Measurements from ENCODE around the gene SPRR2G.
"Not testable (repeated sequence)": the region's sequence is repeated elsewhere in the genome, so short reads cannot be mapped to it uniquely, and the experiment has no call there.

The SPRR2G gene

DNA sequence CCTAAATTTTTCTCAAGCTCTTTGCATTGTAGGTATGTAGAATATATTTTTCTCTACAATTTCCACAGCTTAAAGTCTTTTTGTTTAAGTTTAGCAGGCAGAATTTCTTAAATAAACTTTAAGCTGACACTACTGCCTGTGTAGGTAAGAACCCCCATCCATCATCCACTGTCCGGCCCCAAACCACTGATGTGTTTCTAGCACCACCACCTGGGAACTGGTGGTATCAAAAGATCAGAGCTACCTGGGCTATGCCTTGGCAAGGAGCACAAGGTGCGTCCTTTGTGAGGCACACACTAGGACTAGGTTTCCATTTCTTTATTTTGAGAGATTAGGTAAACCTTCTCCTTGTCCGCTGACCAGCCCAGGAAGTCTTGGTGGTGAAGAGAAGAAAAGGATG lies 42.0 kb upstream of the SPRR2G start:
- H3K4me3 ChIP-seq (ENCODE audit: insufficient read depth, low read length, poor library complexity, severe bottlenecking) = no peak overlapping the region
- no peak overlapping the region for H3K9ac ChIP-seq (ENCODE audit: low read length)
- H2AFZ ChIP-seq (ENCODE audit: low read depth, low read length, severe bottlenecking) = no peak overlapping the region
- H3K36me3 ChIP-seq (ENCODE audit: low read length) = no peaks in the 10 kb centered on the region
- no peaks in the 10 kb centered on the region for H3F3A ChIP-seq (ENCODE audit: insufficient read depth)
- no peak overlapping the region for H3K4me2 ChIP-seq (ENCODE audit: low read depth, low read length, poor library complexity, severe bottlenecking)
- H3K9me3 ChIP-seq (ENCODE audit: insufficient read depth, low read length) = no peaks in the 10 kb centered on the region
- no peaks in the 10 kb centered on the region for H4K20me1 ChIP-seq (ENCODE audit: low read depth, low read length)
- H3K27me3 ChIP-seq (ENCODE audit: low read length) = no peaks in the 10 kb centered on the region
- no peaks in the 10 kb centered on the region for H3K9me2 ChIP-seq (replicated peaks; ENCODE audit: insufficient read depth, low read length)
- no peak overlapping the region for H3K27ac ChIP-seq (ENCODE audit: low read depth, low read length)
- TF ChIP-seq, protein P1, sequence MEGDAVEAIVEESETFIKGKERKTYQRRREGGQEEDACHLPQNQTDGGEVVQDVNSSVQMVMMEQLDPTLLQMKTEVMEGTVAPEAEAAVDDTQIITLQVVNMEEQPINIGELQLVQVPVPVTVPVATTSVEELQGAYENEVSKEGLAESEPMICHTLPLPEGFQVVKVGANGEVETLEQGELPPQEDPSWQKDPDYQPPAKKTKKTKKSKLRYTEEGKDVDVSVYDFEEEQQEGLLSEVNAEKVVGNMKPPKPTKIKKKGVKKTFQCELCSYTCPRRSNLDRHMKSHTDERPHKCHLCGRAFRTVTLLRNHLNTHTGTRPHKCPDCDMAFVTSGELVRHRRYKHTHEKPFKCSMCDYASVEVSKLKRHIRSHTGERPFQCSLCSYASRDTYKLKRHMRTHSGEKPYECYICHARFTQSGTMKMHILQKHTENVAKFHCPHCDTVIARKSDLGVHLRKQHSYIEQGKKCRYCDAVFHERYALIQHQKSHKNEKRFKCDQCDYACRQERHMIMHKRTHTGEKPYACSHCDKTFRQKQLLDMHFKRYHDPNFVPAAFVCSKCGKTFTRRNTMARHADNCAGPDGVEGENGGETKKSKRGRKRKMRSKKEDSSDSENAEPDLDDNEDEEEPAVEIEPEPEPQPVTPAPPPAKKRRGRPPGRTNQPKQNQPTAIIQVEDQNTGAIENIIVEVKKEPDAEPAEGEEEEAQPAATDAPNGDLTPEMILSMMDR (IDR thresholded peaks at IDR 0.05; ENCODE audit: insufficient read depth, low read length, poor library complexity, severe bottlenecking) = peak; percentile 18
- TF ChIP-seq EZH2phosphoT487 (conservative IDR thresholded peaks at IDR 0.05; ENCODE audit: low read length) = no peak
- no peaks in the 10 kb centered on the region for H3K79me2 ChIP-seq (ENCODE audit: insufficient read depth, low read length)

DNA sequence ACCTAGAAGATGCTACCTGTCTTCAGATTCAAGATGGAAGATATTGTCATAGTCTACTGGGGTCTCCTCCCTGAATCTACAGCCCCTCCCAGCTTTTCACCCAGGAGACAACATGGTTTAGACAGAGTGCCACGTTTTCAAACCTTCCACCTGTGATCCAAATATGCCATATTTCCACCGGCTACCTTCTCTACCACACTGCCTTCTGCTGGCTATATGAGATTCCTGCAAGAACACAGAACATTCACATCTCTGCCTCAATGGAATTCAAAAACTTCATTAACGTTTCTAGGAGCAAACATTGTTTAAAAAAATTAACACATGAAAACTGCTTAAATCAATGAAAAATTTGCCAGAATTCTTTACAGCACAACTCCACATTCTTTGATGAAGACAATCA lies 39.7 kb upstream of the SPRR2G start:
- Histone ChIP-seq H3K9me3 (ENCODE audit: insufficient read depth, low read length) (no peaks in the 10 kb centered on the region), H3K79me2 (ENCODE audit: insufficient read depth, low read length) (no peaks in the 10 kb centered on the region), H2AFZ (ENCODE audit: low read depth, low read length, severe bottlenecking) (no peak overlapping the region), H3K27me3 (ENCODE audit: low read length) (no peaks in the 10 kb centered on the region), H3F3A (ENCODE audit: insufficient read depth) (no peaks in the 10 kb centered on the region), H3K4me2 (ENCODE audit: low read depth, low read length, poor library complexity, severe bottlenecking) (no peak overlapping the region), H3K36me3 (ENCODE audit: low read length) (no peaks in the 10 kb centered on the region), H3K4me3 (ENCODE audit: insufficient read depth, low read length, poor library complexity, severe bottlenecking) (no peak overlapping the region), H3K9ac (ENCODE audit: low read length) (no peak overlapping the region), H3K27ac (ENCODE audit: low read depth, low read length) (no peak overlapping the region), H4K20me1 (ENCODE audit: low read depth, low read length) (no peaks in the 10 kb centered on the region), H3K9me2 (replicated peaks; ENCODE audit: insufficient read depth, low read length) (no peaks in the 10 kb centered on the region)
- TF ChIP-seq, protein P1 (IDR thresholded peaks at IDR 0.05; ENCODE audit: insufficient read depth, low read length, poor library complexity, severe bottlenecking) = no peak
- TF ChIP-seq EZH2phosphoT487 (conservative IDR thresholded peaks at IDR 0.05; ENCODE audit: low read length) = no peak

DNA sequence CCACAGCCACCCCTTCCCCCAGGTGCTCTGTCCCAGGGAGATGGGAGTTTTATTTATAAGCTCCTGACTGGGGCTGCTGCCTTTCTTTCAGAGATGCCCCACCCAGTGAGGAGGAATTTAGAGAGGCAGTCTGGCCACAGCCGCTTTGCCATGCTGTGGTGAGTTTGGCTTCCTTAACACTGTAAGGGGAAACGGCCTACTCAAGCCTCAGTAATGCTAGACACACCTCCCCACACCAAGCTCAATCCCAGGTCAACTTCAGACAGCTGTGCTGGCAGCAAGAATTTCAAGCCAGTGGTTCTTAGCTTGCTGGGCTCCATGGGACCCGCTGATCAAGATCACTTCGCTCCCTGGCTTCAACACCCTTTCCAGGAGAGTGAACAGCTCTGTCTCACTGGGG lies 37.6 kb upstream of the SPRR2G start:
- H3K79me2 ChIP-seq (ENCODE audit: insufficient read depth, low read length); H3K9me2 ChIP-seq (replicated peaks; ENCODE audit: insufficient read depth, low read length); H4K20me1 ChIP-seq (ENCODE audit: low read depth, low read length); H3K27ac ChIP-seq (ENCODE audit: low read depth, low read length); H3K9ac ChIP-seq (ENCODE audit: low read length); H2AFZ ChIP-seq (ENCODE audit: low read depth, low read length, severe bottlenecking); H3K4me3 ChIP-seq (ENCODE audit: insufficient read depth, low read length, poor library complexity, severe bottlenecking); H3K36me3 ChIP-seq (ENCODE audit: low read length); H3F3A ChIP-seq (ENCODE audit: insufficient read depth); H3K4me2 ChIP-seq (ENCODE audit: low read depth, low read length, poor library complexity, severe bottlenecking); H3K27me3 ChIP-seq (ENCODE audit: low read length); H3K9me3 ChIP-seq (ENCODE audit: insufficient read depth, low read length): not testable (repeated sequence)

DNA sequence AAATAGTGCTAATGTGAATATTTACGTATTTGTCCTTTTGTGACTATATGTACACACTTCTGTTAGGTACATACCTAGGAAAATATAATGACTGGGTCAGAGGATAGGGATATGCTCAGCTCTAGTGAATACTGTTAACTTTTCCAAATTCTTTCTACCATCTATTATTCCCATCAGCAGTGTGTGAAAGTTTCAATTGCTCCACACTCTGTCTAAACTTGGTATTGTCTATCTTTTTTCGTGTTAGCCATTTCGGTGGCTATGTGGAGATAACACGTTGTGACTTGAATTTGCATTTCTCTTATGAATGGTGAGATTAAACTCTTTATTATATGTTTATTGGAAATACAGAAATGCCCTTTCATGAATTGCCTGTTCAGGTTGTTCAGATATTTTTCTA lies 29.9 kb upstream of the SPRR2G start:
- Histone ChIP-seq H3K9ac (ENCODE audit: low read length) (no peak overlapping the region), H3K9me3 (ENCODE audit: insufficient read depth, low read length) (no peaks in the 10 kb centered on the region), H4K20me1 (ENCODE audit: low read depth, low read length) (no peaks in the 10 kb centered on the region), H3K36me3 (ENCODE audit: low read length) (no peaks in the 10 kb centered on the region), H3K79me2 (ENCODE audit: insufficient read depth, low read length) (no peaks in the 10 kb centered on the region), H2AFZ (ENCODE audit: low read depth, low read length, severe bottlenecking) (no peak overlapping the region), H3K9me2 (replicated peaks; ENCODE audit: insufficient read depth, low read length) (no peaks in the 10 kb centered on the region), H3F3A (ENCODE audit: insufficient read depth) (no peaks in the 10 kb centered on the region), H3K27me3 (ENCODE audit: low read length) (no peaks in the 10 kb centered on the region), H3K27ac (ENCODE audit: low read depth, low read length) (no peak overlapping the region), H3K4me3 (ENCODE audit: insufficient read depth, low read length, poor library complexity, severe bottlenecking) (no peak overlapping the region), H3K4me2 (ENCODE audit: low read depth, low read length, poor library complexity, severe bottlenecking) (no peak overlapping the region)
- TF ChIP-seq EZH2phosphoT487 (conservative IDR thresholded peaks at IDR 0.05; ENCODE audit: low read length) = no peak
- TF ChIP-seq, protein P1 (IDR thresholded peaks at IDR 0.05; ENCODE audit: insufficient read depth, low read length, poor library complexity, severe bottlenecking) = no peak

Data from SU-DHL-6 (cell line).